Endothelial cell of umbilical vein (primary cell): ENCODE measurements around the gene POLN. TPM values are rescaled to one million over a fixed set of nuclear protein-coding genes. Genes with fewer than 3 reads are reported as not detected.

ENCODE experiments used
- BruUV-seq: library from RNA; stranded (reverse); fragments of 400-500 nt; replicated peaks from 2 replicates; lab custom pipeline; 2021; lab: Mats Ljungman, UMichigan
- CTCF ChIA-PET: fragments of 300-600, 350-600 bp; sonication (Branson Sonifier 250); formaldehyde crosslinking; loops from one replicate; lab custom pipeline; 2021; ENCODE audit warnings: antibody characterized with exemption, inconsistent platforms; lab: Charles Lee
- POLR2A ChIA-PET: fragments of 300-600, 350-600 bp; sonication (Branson Sonifier 250); formaldehyde crosslinking; loops from one replicate; lab custom pipeline; 2021; ENCODE audit warnings: antibody characterized with exemption, inconsistent platforms; lab: Charles Lee
- DNase-seq: peaks from one replicate; pipeline ENCODE4 v3.0.0-alpha.2; 2011; ENCODE audit warnings: low read depth, low spot score
- FAIRE-seq: peaks from 2 replicates; lab custom pipeline; 2011; peaks lifted over from hg19 to GRCh38; lab: Jason Lieb, UNC
- H2AFZ ChIP-seq: 2 replicates; pipeline ENCODE4 v1.6.0; 2012; ENCODE audit warnings: low read depth, low read length, control low read depth, inconsistent platforms
- H3K27ac ChIP-seq: 2 replicates; pipeline ENCODE4 v1.5.1; 2011; ENCODE audit warnings: low read depth, mild to moderate bottlenecking, control low read depth, low read length, moderate library complexity; ENCODE audit not compliant: insufficient read depth
- H3K27me3 ChIP-seq, 2 experiments: 2 replicates each; pipeline versions ENCODE4 v1.6.0 to v1.6.1; 2011; ENCODE audit warnings: low read length in 2 of 2, mixed read lengths in 1 of 2; ENCODE audit not compliant: control insufficient read depth in 2 of 2, insufficient read depth in 2 of 2
- H3K36me3 ChIP-seq, 2 experiments: 2 replicates in 1 of 2; 3 replicates in 1 of 2; pipeline ENCODE4 v1.5.1; 2011; ENCODE audit warnings: low read length in 2 of 2, mild to moderate bottlenecking in 1 of 2, moderate library complexity in 1 of 2; ENCODE audit not compliant: control insufficient read depth in 2 of 2, insufficient read depth in 2 of 2; ENCODE audit errors: extremely low read depth in 1 of 2
- H3K4me1 ChIP-seq: 3 replicates; pipeline ENCODE4 v1.5.1; 2011; ENCODE audit warnings: mild to moderate bottlenecking, low read length; ENCODE audit not compliant: control insufficient read depth, insufficient read depth; ENCODE audit errors: extremely low read depth
- H3K4me2 ChIP-seq: 2 replicates; pipeline ENCODE4 v1.6.1; 2011; ENCODE audit warnings: low read length, control low read depth, mixed read lengths; ENCODE audit not compliant: insufficient read depth
- H3K4me3 ChIP-seq, 3 experiments: fragments of 200-600 bp in 1 of 3; sonication (generic), shearing (Covaris generic) in 1 of 3; replicated peaks in 1 of 3; 2 replicates each; pipeline ENCODE4 v1.5.1; 2011 to 2016; ENCODE audit warnings: control low read depth in 3 of 3, low read length in 3 of 3, mild to moderate bottlenecking in 2 of 3, inconsistent platforms in 1 of 3, low read depth in 1 of 3, moderate library complexity in 1 of 3; ENCODE audit not compliant: insufficient read depth in 1 of 3
- H3K79me2 ChIP-seq: 2 replicates; pipeline ENCODE4 v1.6.0; 2012; ENCODE audit warnings: low read length, inconsistent platforms; ENCODE audit not compliant: control insufficient read depth, insufficient read depth
- H3K9ac ChIP-seq: replicated peaks from 2 replicates; pipeline ENCODE3; 2011; ENCODE audit warnings: low read length, control low read depth; ENCODE audit not compliant: insufficient read depth; ENCODE audit errors: extremely low read depth
- H3K9me1 ChIP-seq: replicated peaks from 3 replicates; pipeline ENCODE4 v1.6.0; 2011; ENCODE audit warnings: mild to moderate bottlenecking, low read length; ENCODE audit not compliant: control insufficient read depth, insufficient read depth; ENCODE audit errors: extremely low read depth
- H3K9me3 ChIP-seq: replicated peaks from 2 replicates; pipeline ENCODE4 v1.5.1; 2012; ENCODE audit warnings: low read length, inconsistent platforms; ENCODE audit not compliant: control insufficient read depth, insufficient read depth
- H4K20me1 ChIP-seq: replicated peaks from 2 replicates; pipeline ENCODE3; 2011; ENCODE audit warnings: mild to moderate bottlenecking, low read length; ENCODE audit not compliant: control insufficient read depth, insufficient read depth; ENCODE audit errors: extremely low read depth
- CTCF ChIP-seq, 2 donors: IDR thresholded peaks; 1 replicate in 1 of 2; 2 replicates in 1 of 2; pipeline ENCODE4 v1.5.1; 2011; ENCODE audit warnings: low read length in 2 of 2, mild to moderate bottlenecking in 2 of 2, moderate library complexity in 2 of 2, control low read depth in 1 of 2, inconsistent platforms in 1 of 2, low read depth in 1 of 2; ENCODE audit not compliant: insufficient read depth in 1 of 2; ENCODE audit errors: extremely low read depth in 1 of 2
- EZH2 ChIP-seq: IDR thresholded peaks from 2 replicates; pipeline ENCODE4 v1.6.1; 2012; ENCODE audit warnings: borderline replicate concordance, low read depth, mild to moderate bottlenecking, moderate library complexity, low read length, inconsistent platforms; ENCODE audit not compliant: severe bottlenecking
- FOS ChIP-seq: IDR thresholded peaks from 2 replicates; pipeline ENCODE4 v1.6.1; 2011; ENCODE audit warnings: mild to moderate bottlenecking, low read length, moderate library complexity, borderline replicate concordance; ENCODE audit not compliant: insufficient read depth
- GATA2 ChIP-seq: IDR thresholded peaks from 2 replicates; pipeline ENCODE4 v1.7.0; 2011; ENCODE audit warnings: low read depth, mild to moderate bottlenecking, moderate library complexity, mixed read lengths, low read length; ENCODE audit not compliant: insufficient read length, insufficient read depth
- JUN ChIP-seq: IDR thresholded peaks from 2 replicates; pipeline ENCODE4 v1.6.1; 2011; ENCODE audit warnings: borderline replicate concordance, low read depth; ENCODE audit not compliant: insufficient read length, insufficient read depth
- MAX ChIP-seq: IDR thresholded peaks from 2 replicates; pipeline ENCODE4 v1.6.1; 2011; ENCODE audit not compliant: insufficient read depth, insufficient read length
- MYC ChIP-seq: IDR thresholded peaks from one replicate; pipeline ENCODE4 v1.6.1; 2011; ENCODE audit warnings: mild to moderate bottlenecking, low read depth, low read length
- POLR2A ChIP-seq: IDR thresholded peaks from 2 replicates; pipeline ENCODE4 v1.6.1; 2012; ENCODE audit warnings: low read depth, mild to moderate bottlenecking, control low read depth, low read length
- POLR2AphosphoS5 ChIP-seq: IDR thresholded peaks from 2 replicates; pipeline ENCODE4 v1.6.1; 2012; ENCODE audit warnings: low read depth, mild to moderate bottlenecking, control low read depth, low read length, moderate library complexity; ENCODE audit not compliant: insufficient read depth
- dilution Hi-C: fragments of 300-500 bp; cut with MboI; formaldehyde crosslinking; loops from one replicate; pipeline ENCODE4 v1.15.0; 2019; ENCODE audit warnings: low sequenced_read_pairs; ENCODE audit not compliant: extremely low pct_ligation_motif_present
- intact Hi-C: fragments of 100-400 bp; cut with micrococcal nuclease; formaldehyde crosslinking; loops from one replicate; pipeline ENCODE4 v1.10.0; 2022
- polyA plus RNA-seq, 4 experiments: library from polyadenylated mRNA; depleted of rRNA in 3 of 4; stranded (reverse) in 3 of 4; unstranded in 1 of 4; fragments of >200 nt; gene quantifications; 2 replicates each; pipeline versions ENCODE4 v1.2.1 to v1.2.3, GENCODE V29; 2011 to 2012; ENCODE audit warnings: missing spikeins in 1 of 4
- total RNA-seq: library from RNA; stranded (reverse); gene quantifications from 2 replicates; pipeline ENCODE4 v1.2.3, GENCODE V29; 2021

Gene POLN
- total and polyA plus RNA-seq, 2 donors (not counting 3 experiments of a cell fraction or from before 2014, with no cell fraction given), result 1.3 to 4.2 TPM

GRCh38 chr4:2166253-2166652, 75.7 kb downstream of the POLN start:
- dilution Hi-C loops, result no loop called here
- TF ChIP-seq POLR2AphosphoS5 (no peak), JUN (no peak), MYC (no peak)
- DNase-seq, result no peak
- Histone ChIP-seq H3K27me3 (no peaks in the 10 kb centered on the region), H2AFZ (no peak overlapping the region), H3K4me2 (no peak overlapping the region), H3K9me3 (no peaks in the 10 kb centered on the region), H3K4me1 (no peaks in the 10 kb centered on the region), H3K27ac (no peak overlapping the region), H3K9ac (no peak overlapping the region), H3K4me3 (no peak overlapping the region), H3K9me1 (no peaks in the 10 kb centered on the region), H3K79me2 (no peaks in the 10 kb centered on the region), H3K36me3 (no peaks in the 10 kb centered on the region), H4K20me1 (no peaks in the 10 kb centered on the region)
- no TSS peak for BruUV-seq
- intact Hi-C loops, result no loop called here
- POLR2A ChIA-PET, result no interaction called here
- CTCF ChIA-PET, result no interaction called here
- no peak for FAIRE-seq

- no TSS peak for BruUV-seq
- ChIA-PET POLR2A (no interaction called here), CTCF (no interaction called here)
- Histone ChIP-seq H3K9ac (no peak overlapping the region), H3K36me3 (no peaks in the 10 kb centered on the region), H3K9me3 (no peaks in the 10 kb centered on the region), H3K9me1 (no peaks in the 10 kb centered on the region), H3K79me2 (no peaks in the 10 kb centered on the region), H3K4me2 (no peak overlapping the region), H4K20me1 (no peaks in the 10 kb centered on the region), H3K27me3 (no peaks in the 10 kb centered on the region), H3K4me1 (no peaks in the 10 kb centered on the region), H3K27ac (no peak overlapping the region), H2AFZ (no peak overlapping the region), H3K4me3 (no peak overlapping the region)
- intact Hi-C loops, result no loop called here
- TF ChIP-seq GATA2 (no peak), FOS (no peak), EZH2 (no peak), POLR2AphosphoS5 (no peak), CTCF (IDR thresholded peaks at IDR 0.05; ENCODE audit: extremely low read depth in 1 of 2, insufficient read depth in 1 of 2, low read depth in 1 of 2, low read length in 2 of 2) (no peak), JUN (no peak), POLR2A (no peak), MYC (no peak), MAX (no peak)
- no peak for FAIRE-seq
- dilution Hi-C loops, result no loop called here
- DNase-seq, result no peak
Observed at GRCh38 chr4:2165391-2165790, 76.5 kb downstream of the POLN start.
